Smooth muscle cell (in vitro differentiated cells): ENCODE measurements around the gene CCDC192. TPM values are rescaled to one million over a fixed set of nuclear protein-coding genes. Genes with fewer than 3 reads are reported as not detected.
A peak's percentile ranks its signal among the peaks of the same experiment; 100 is the strongest.

Experiments used
- DNase-seq: peaks from one replicate; lab custom pipeline; 2025; ENCODE audit not compliant: unreplicated experiment; lab: John Stamatoyannopoulos, UW
- H2AFZ ChIP-seq: fragments of 200-600 bp; sonication (generic); 2 replicates; pipeline ENCODE4 v1.6.0; 2016; ENCODE audit warnings: antibody characterized with exemption, low read depth, mild to moderate bottlenecking
- H3F3A ChIP-seq: fragments of 200-600 bp; sonication (generic); 2 replicates; pipeline ENCODE4 v1.6.0; 2017; ENCODE audit warnings: antibody characterized with exemption, low read depth
- H3K27ac ChIP-seq: fragments of 200-600 bp; sonication (generic); 2 replicates; pipeline ENCODE4 v1.5.1; 2016; ENCODE audit warnings: low read depth, mild to moderate bottlenecking
- H3K27me3 ChIP-seq: fragments of 200-600 bp; sonication (generic); 2 replicates; pipeline ENCODE4 v1.6.1; 2016; ENCODE audit warnings: low read depth, mild to moderate bottlenecking
- H3K36me3 ChIP-seq: fragments of 200-600 bp; sonication (generic); 2 replicates; pipeline ENCODE4 v1.5.1; 2016; ENCODE audit warnings: low read depth
- H3K4me1 ChIP-seq: fragments of 200-600 bp; sonication (generic); 2 replicates; pipeline ENCODE4 v1.5.1; 2016; ENCODE audit warnings: low read depth
- H3K4me2 ChIP-seq: fragments of 200-600 bp; sonication (generic); 2 replicates; pipeline ENCODE4 v1.6.0; 2016; ENCODE audit warnings: mild to moderate bottlenecking
- H3K4me3 ChIP-seq: fragments of 200-600 bp; sonication (generic); 2 replicates; pipeline ENCODE4 v1.5.1; 2016; ENCODE audit warnings: mild to moderate bottlenecking
- H3K79me2 ChIP-seq: fragments of 200-600 bp; sonication (generic); 2 replicates; pipeline ENCODE4 v1.6.0; 2016; ENCODE audit warnings: low read depth, mild to moderate bottlenecking
- H3K9ac ChIP-seq: fragments of 200-600 bp; sonication (generic); 2 replicates; pipeline ENCODE4 v1.6.0; 2016; ENCODE audit warnings: low read depth
- H3K9me3 ChIP-seq: fragments of 200-600 bp; sonication (generic); replicated peaks from 2 replicates; pipeline ENCODE4 v1.5.1; 2016; ENCODE audit warnings: low read depth
- H4K20me1 ChIP-seq: fragments of 200-600 bp; sonication (generic); 2 replicates; pipeline ENCODE4 v1.6.0; 2016; ENCODE audit warnings: low read depth
- WGBS: methylation state at CpG from one replicate; pipeline ENCODE4 v1.1.7; 2016; ENCODE audit warnings: low lambda C conversion rate; 5-methylcytosine and 5-hydroxymethylcytosine counted together
- polyA plus RNA-seq: library from polyadenylated mRNA; unstranded; fragments of >200 nt; fragmentation: Nextera tagmentation; extraction: Ambion mirVana; gene quantifications from 2 replicates; pipeline ENCODE4 v1.2.1, GENCODE V29; 2016
- total RNA-seq: library from RNA; depleted of rRNA; stranded (reverse); fragments of >200 nt; gene quantifications from 2 replicates; pipeline ENCODE4 v1.2.3, GENCODE V29; 2014
- TF ChIP-seq, protein P1 (sequence below): fragments of 200-600 bp; sonication (generic); IDR thresholded peaks from 2 replicates; pipeline ENCODE4 v1.5.1; 2017; ENCODE audit warnings: borderline replicate concordance, mild to moderate bottlenecking, antibody characterized with exemption; ENCODE audit not compliant: insufficient read depth, poor library complexity, severe bottlenecking

The CCDC192 gene
- total and polyA plus RNA-seq, 2 experiments from 2014 or later: not detected

- Histone ChIP-seq H3K27ac (no peak overlapping the region), H3K36me3 (no peaks in the 10 kb centered on the region), H3K4me3 (no peak overlapping the region), H4K20me1 (peaks cover 8% of the 10 kb centered on the region), H3K4me2 (peak overlapping the region; percentile 39), H2AFZ (no peak overlapping the region), H3K27me3 (no peaks in the 10 kb centered on the region), H3K9me3 (no peaks in the 10 kb centered on the region), H3F3A (no peaks in the 10 kb centered on the region), H3K4me1 (peaks cover 5% of the 10 kb centered on the region), H3K79me2 (no peaks in the 10 kb centered on the region), H3K9ac (no peak overlapping the region)
- 58% methylated on average over 3 of the region's 3 CpGs for WGBS
- DNase-seq: no peak
- TF ChIP-seq, protein P1, sequence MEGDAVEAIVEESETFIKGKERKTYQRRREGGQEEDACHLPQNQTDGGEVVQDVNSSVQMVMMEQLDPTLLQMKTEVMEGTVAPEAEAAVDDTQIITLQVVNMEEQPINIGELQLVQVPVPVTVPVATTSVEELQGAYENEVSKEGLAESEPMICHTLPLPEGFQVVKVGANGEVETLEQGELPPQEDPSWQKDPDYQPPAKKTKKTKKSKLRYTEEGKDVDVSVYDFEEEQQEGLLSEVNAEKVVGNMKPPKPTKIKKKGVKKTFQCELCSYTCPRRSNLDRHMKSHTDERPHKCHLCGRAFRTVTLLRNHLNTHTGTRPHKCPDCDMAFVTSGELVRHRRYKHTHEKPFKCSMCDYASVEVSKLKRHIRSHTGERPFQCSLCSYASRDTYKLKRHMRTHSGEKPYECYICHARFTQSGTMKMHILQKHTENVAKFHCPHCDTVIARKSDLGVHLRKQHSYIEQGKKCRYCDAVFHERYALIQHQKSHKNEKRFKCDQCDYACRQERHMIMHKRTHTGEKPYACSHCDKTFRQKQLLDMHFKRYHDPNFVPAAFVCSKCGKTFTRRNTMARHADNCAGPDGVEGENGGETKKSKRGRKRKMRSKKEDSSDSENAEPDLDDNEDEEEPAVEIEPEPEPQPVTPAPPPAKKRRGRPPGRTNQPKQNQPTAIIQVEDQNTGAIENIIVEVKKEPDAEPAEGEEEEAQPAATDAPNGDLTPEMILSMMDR: no peak
Observed at GRCh38 chr5:127963931-127964330, 260.7 kb downstream of the CCDC192 start.

DNA sequence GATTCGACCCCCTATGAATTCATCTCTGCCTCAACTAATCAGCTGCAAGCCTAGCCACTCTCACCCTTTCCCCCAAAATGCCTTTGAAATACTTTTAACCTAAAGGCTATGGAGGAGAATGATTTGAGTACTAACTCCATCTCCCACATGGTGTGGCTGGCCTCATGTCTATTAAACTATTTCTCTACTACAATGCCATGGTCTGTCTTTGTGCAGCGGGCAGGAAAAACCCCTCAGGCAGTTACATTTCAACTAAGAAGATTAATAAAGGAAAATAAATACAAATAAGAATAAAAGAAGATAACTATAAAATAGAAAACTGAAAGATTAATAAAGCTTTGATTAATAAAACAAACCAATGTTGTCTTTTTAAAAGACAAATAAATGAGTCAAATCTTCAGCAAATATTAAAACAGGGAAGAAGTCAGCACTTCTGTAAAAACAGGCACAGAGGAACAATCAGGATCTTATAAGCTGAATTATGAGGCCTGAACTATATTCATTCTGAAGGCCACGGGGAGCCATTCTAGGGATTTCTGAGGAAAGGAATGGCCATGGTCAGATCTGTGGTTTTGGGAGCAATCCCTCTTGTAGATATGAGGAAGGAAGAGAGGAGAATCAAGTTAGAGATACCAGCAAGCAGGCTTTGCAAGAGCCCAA is 264.3 kb downstream of the CCDC192 start:
- Histone ChIP-seq H3F3A (no peaks in the 10 kb centered on the region), H3K79me2 (no peaks in the 10 kb centered on the region), H4K20me1 (no peaks in the 10 kb centered on the region), H3K4me1 (peaks cover 9% of the 10 kb centered on the region), H3K9me3 (no peaks in the 10 kb centered on the region), H3K36me3 (no peaks in the 10 kb centered on the region), H3K4me2 (no peak overlapping the region), H3K4me3 (no peak overlapping the region), H3K9ac (no peak overlapping the region), H3K27me3 (no peaks in the 10 kb centered on the region), H2AFZ (no peak overlapping the region), H3K27ac (no peak overlapping the region)
- TF ChIP-seq, protein P1: no peak
- 76% methylated on average over 3 of the region's 3 CpGs for WGBS
- no peak for DNase-seq

DNA sequence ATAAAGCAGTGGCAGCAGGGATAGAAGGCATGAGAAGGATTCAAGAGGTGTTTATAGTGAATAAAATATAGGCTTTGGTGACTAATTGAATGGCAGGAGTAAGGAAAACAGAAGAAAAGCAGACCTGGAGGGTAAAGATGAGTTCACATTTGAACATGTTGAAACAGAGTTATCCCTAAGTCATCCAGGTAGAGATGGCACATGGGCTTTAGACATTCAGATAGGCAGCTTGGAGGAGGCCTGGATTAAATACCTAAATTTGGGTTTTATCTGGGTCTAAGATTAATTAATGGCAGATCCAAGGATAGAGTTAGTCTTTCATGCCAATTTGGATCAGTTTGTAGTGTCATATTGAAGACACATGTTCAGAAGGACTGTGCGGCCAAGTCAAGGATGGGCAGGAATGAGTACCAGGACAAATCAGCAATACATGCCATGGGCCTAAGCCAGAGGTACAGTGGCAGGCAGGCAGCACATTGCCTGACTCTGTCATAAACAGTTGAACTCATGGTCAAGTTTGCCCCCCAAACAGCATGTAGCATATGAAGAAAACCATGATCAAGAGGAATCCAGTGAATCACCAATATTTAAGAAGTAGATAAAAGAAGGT is 264.9 kb downstream of the CCDC192 start:
- Histone ChIP-seq H3K4me3 (no peak overlapping the region), H3K9ac (no peak overlapping the region), H3K27me3 (no peaks in the 10 kb centered on the region), H3K27ac (no peak overlapping the region), H3K4me1 (peaks cover 9% of the 10 kb centered on the region), H3K4me2 (no peak overlapping the region), H3F3A (no peaks in the 10 kb centered on the region), H3K36me3 (no peaks in the 10 kb centered on the region), H3K9me3 (no peaks in the 10 kb centered on the region), H4K20me1 (no peaks in the 10 kb centered on the region), H2AFZ (no peak overlapping the region), H3K79me2 (no peaks in the 10 kb centered on the region)
- WGBS: 95% methylated on average over 1 of the region's 1 CpG
- TF ChIP-seq, protein P1: no peak
- no peak for DNase-seq

- Histone ChIP-seq H3K79me2 (no peaks in the 10 kb centered on the region), H3K4me1 (peaks cover 9% of the 10 kb centered on the region), H3K9me3 (no peaks in the 10 kb centered on the region), H3K27ac (no peak overlapping the region), H3F3A (no peaks in the 10 kb centered on the region), H3K27me3 (no peaks in the 10 kb centered on the region), H3K36me3 (no peaks in the 10 kb centered on the region), H2AFZ (no peak overlapping the region), H3K4me2 (no peak overlapping the region), H4K20me1 (no peaks in the 10 kb centered on the region), H3K9ac (no peak overlapping the region), H3K4me3 (no peak overlapping the region)
- WGBS: 86% methylated on average over 3 of the region's 3 CpGs
- no peak for DNase-seq
- TF ChIP-seq, protein P1: no peak
Observed at GRCh38 chr5:127969002-127969401, 265.8 kb downstream of the CCDC192 start.
